ENCODE data around the gene WT1. TPM values are rescaled to one million over a fixed set of nuclear protein-coding genes. Genes with fewer than 3 reads are reported as not detected.

WT1 gene
- total and polyA plus RNA-seq, 10 of the 15 experiments (the other 5 are each of a cell fraction or from before 2014, with no cell fraction given), result 0.07 to 0.37 (median 0.08) TPM; not detected in 7

DNA sequence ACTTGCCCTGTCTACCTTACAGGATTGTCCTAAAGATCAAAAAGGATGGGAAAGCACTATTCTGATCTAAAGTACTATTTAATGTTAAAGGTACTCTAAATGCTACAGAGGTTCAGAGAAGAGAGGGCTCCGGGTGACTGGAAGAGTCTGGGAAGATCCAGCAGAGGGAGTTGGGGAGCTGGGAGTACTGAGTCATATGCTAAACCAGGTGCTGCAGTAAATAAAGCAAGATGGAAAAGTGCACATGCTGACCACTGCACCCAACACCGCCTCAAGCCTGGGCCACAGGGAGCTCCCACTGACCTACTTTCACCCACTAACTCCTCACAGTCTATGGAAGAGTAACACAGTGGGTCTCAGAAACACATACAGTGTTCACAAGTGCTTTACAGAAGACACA, 49.3 kb downstream of the WT1 start:
- no peak for FAIRE-seq
- ATAC-seq, result peak; percentile 43; the same call in 2 of the 3 replicates
- H2AFZ ChIP-seq (ENCODE audit: control insufficient read depth, low read depth, low read length), result no peak overlapping the region
- no peaks in the 10 kb centered on the region for H3K79me2 ChIP-seq (ENCODE audit: control insufficient read depth, insufficient read depth, low read length)
- ChIA-PET CTCF (interaction anchor here (0.6 to 1.9 kb wide), 10 partner anchors 10 to 201 kb away, joined by 3 to 5 read pairs (median 4); no protein-coding TSS in a partner anchor), RAD21 (ENCODE audit: unreplicated experiment) (interaction anchor here (0.6 to 1.7 kb wide), 4 partner anchors 10 to 63 kb away, joined by 3 to 5 read pairs (median 4); no protein-coding TSS in a partner anchor), SMC1A (ENCODE audit: uncharacterized antibody, unreplicated experiment) (interaction anchor here (1.0 to 1.5 kb wide), 7 partner anchors 9 to 406 kb away, joined by 3 to 7 read pairs (median 3); no protein-coding TSS in a partner anchor), POLR2A (interaction anchor here (0.6 to 1.9 kb wide), 2 partner anchors 10 to 311 kb away, joined by 5 to 9 read pairs; no protein-coding TSS in a partner anchor)
- H3K36me3 ChIP-seq (ENCODE audit: control insufficient read depth in 2 of 2, insufficient read depth in 2 of 2, low read length in 1 of 2), result no peaks in the 10 kb centered on the region
- no TSS peak for BruUV-seq (replicated peaks)
- DNase-seq (ENCODE audit: low read depth, low spot score), result no peak
- H3K4me2 ChIP-seq (ENCODE audit: control insufficient read depth, insufficient read depth), result no peak overlapping the region
- no peaks in the 10 kb centered on the region for H4K20me1 ChIP-seq (ENCODE audit: control insufficient read depth, insufficient read depth)
- no peak overlapping the region for H3K4me3 ChIP-seq
- intact Hi-C loops (cut with micrococcal nuclease; ENCODE audit: unreplicated experiment) (loop anchor here (5.0 to 10.0 kb wide), 2 partner anchors 64 to 229 kb away; no protein-coding TSS in a partner anchor), in situ Hi-C loops (cut with MboI) (no loop called here)
- WGBS (ENCODE audit: insufficient coverage, insufficient replicate concordance, low lambda C conversion rate, missing lambda C conversion rate), result 55% methylated on average over 2 of the region's 2 CpGs
- H3K27me3 ChIP-seq (replicated peaks in 1 of 2; ENCODE audit: control insufficient read depth in 2 of 2, insufficient read depth in 2 of 2, low read length in 1 of 2), result peaks cover 0 to 1% of the 10 kb centered on the region in 2 experiments; a peak in 3 of 4 replicates
- H3K27ac ChIP-seq (ENCODE audit: control insufficient read depth, insufficient read depth), result no peak overlapping the region
- H3K4me1 ChIP-seq (ENCODE audit: control insufficient read depth, insufficient read depth, low read length), result no peaks in the 10 kb centered on the region
- H3K9ac ChIP-seq (ENCODE audit: control insufficient read depth, insufficient read depth, low read length), result no peak overlapping the region
- H3K9me3 ChIP-seq (replicated peaks; ENCODE audit: control insufficient read depth, insufficient read depth, low read length), result no peaks in the 10 kb centered on the region
- TF ChIP-seq GATAD2B (conservative IDR thresholded peaks at IDR 0.05; ENCODE audit: low read depth) (no peak), SMC3 (IDR thresholded peaks at IDR 0.05; ENCODE audit: borderline replicate concordance, low read length) (peak; percentile 14; the same call in 1 of the 2 replicates), CHD1 (IDR thresholded peaks at IDR 0.05; ENCODE audit: low read depth, low read length) (no peak), RBBP5 (conservative IDR thresholded peaks at IDR 0.05) (no peak), ZNF24 (IDR thresholded peaks at IDR 0.05) (no peak), FOXM1 (IDR thresholded peaks at IDR 0.05; ENCODE audit: low read depth, low read length) (no peak)
- TF ChIP-seq, protein P1, sequence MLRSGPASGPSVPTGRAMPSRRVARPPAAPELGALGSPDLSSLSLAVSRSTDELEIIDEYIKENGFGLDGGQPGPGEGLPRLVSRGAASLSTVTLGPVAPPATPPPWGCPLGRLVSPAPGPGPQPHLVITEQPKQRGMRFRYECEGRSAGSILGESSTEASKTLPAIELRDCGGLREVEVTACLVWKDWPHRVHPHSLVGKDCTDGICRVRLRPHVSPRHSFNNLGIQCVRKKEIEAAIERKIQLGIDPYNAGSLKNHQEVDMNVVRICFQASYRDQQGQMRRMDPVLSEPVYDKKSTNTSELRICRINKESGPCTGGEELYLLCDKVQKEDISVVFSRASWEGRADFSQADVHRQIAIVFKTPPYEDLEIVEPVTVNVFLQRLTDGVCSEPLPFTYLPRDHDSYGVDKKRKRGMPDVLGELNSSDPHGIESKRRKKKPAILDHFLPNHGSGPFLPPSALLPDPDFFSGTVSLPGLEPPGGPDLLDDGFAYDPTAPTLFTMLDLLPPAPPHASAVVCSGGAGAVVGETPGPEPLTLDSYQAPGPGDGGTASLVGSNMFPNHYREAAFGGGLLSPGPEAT (IDR thresholded peaks at IDR 0.05; ENCODE audit: low read depth), result no peak
- TF ChIP-seq, protein P2, sequence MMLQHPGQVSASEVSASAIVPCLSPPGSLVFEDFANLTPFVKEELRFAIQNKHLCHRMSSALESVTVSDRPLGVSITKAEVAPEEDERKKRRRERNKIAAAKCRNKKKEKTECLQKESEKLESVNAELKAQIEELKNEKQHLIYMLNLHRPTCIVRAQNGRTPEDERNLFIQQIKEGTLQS (IDR thresholded peaks at IDR 0.05; ENCODE audit: borderline replicate concordance, extremely low read depth, low read depth, low read length), result no peak
- TF ChIP-seq, protein P3, sequence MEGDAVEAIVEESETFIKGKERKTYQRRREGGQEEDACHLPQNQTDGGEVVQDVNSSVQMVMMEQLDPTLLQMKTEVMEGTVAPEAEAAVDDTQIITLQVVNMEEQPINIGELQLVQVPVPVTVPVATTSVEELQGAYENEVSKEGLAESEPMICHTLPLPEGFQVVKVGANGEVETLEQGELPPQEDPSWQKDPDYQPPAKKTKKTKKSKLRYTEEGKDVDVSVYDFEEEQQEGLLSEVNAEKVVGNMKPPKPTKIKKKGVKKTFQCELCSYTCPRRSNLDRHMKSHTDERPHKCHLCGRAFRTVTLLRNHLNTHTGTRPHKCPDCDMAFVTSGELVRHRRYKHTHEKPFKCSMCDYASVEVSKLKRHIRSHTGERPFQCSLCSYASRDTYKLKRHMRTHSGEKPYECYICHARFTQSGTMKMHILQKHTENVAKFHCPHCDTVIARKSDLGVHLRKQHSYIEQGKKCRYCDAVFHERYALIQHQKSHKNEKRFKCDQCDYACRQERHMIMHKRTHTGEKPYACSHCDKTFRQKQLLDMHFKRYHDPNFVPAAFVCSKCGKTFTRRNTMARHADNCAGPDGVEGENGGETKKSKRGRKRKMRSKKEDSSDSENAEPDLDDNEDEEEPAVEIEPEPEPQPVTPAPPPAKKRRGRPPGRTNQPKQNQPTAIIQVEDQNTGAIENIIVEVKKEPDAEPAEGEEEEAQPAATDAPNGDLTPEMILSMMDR (IDR thresholded peaks at IDR 0.05 in 2 of 3, conservative IDR thresholded peaks at IDR 0.05 in 1 of 3; ENCODE audit: control insufficient read depth in 2 of 3, extremely low read depth in 1 of 3, insufficient read depth in 1 of 3, low read depth in 3 of 3, low read length in 3 of 3), result peak in 2 of 3 experiments; percentile 6 to 28; a peak in 2 of 6 replicates
- TF ChIP-seq, protein P4, sequence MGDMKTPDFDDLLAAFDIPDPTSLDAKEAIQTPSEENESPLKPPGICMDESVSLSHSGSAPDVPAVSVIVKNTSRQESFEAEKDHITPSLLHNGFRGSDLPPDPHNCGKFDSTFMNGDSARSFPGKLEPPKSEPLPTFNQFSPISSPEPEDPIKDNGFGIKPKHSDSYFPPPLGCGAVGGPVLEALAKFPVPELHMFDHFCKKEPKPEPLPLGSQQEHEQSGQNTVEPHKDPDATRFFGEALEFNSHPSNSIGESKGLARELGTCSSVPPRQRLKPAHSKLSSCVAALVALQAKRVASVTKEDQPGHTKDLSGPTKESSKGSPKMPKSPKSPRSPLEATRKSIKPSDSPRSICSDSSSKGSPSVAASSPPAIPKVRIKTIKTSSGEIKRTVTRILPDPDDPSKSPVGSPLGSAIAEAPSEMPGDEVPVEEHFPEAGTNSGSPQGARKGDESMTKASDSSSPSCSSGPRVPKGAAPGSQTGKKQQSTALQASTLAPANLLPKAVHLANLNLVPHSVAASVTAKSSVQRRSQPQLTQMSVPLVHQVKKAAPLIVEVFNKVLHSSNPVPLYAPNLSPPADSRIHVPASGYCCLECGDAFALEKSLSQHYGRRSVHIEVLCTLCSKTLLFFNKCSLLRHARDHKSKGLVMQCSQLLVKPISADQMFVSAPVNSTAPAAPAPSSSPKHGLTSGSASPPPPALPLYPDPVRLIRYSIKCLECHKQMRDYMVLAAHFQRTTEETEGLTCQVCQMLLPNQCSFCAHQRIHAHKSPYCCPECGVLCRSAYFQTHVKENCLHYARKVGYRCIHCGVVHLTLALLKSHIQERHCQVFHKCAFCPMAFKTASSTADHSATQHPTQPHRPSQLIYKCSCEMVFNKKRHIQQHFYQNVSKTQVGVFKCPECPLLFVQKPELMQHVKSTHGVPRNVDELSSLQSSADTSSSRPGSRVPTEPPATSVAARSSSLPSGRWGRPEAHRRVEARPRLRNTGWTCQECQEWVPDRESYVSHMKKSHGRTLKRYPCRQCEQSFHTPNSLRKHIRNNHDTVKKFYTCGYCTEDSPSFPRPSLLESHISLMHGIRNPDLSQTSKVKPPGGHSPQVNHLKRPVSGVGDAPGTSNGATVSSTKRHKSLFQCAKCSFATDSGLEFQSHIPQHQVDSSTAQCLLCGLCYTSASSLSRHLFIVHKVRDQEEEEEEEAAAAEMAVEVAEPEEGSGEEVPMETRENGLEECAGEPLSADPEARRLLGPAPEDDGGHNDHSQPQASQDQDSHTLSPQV (IDR thresholded peaks at IDR 0.05), result no peak
- TF ChIP-seq, protein P5, sequence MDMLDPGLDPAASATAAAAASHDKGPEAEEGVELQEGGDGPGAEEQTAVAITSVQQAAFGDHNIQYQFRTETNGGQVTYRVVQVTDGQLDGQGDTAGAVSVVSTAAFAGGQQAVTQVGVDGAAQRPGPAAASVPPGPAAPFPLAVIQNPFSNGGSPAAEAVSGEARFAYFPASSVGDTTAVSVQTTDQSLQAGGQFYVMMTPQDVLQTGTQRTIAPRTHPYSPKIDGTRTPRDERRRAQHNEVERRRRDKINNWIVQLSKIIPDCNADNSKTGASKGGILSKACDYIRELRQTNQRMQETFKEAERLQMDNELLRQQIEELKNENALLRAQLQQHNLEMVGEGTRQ (IDR thresholded peaks at IDR 0.05; ENCODE audit: borderline replicate concordance, low read depth, low read length), result no peak

All from GM12878 (cell line).